NCI-H774 (cell line): ENCODE measurements around the gene TUBD1.
A peak's percentile ranks its signal among the peaks of the same experiment; 100 is the strongest.
"Not testable (repeated sequence)": the region's sequence is repeated elsewhere in the genome, so short reads cannot be mapped to it uniquely, and the experiment has no call there.

Source experiments
- DNase-seq: peaks from one replicate; lab custom pipeline; 2025; lab: John Stamatoyannopoulos, UW

TUBD1 gene

GRCh38 chr17:59844884-59845594 is 47.7 kb downstream of the TUBD1 start:
- no peak for DNase-seq

- DNase-seq = no peak
These were observed 49.7 kb downstream of the TUBD1 start for GRCh38 chr17:59842901-59843652.

GRCh38 chr17:59841882-59842263 is 50.9 kb downstream of the TUBD1 start:
- not testable (repeated sequence) for DNase-seq

- not testable (repeated sequence) for DNase-seq
These were observed 51.5 kb downstream of the TUBD1 start for GRCh38 chr17:59841091-59841881.

- no peak for DNase-seq
These were observed 52.2 kb downstream of the TUBD1 start for GRCh38 chr17:59840329-59841090.

GRCh38 chr17:59839651-59840328 is 53.0 kb downstream of the TUBD1 start:
- DNase-seq = no peak

- no peak for DNase-seq
These were observed 54.5 kb downstream of the TUBD1 start for GRCh38 chr17:59838052-59838916.

- peak; percentile 97 for DNase-seq
These were observed 55.3 kb downstream of the TUBD1 start for GRCh38 chr17:59837308-59838051.

- DNase-seq = no peak
These were observed 59.8 kb downstream of the TUBD1 start for GRCh38 chr17:59832883-59833379.

GRCh38 chr17:59830846-59831486 is 61.8 kb downstream of the TUBD1 start:
- DNase-seq = no peak

GRCh38 chr17:59830007-59830630 is 62.6 kb downstream of the TUBD1 start:
- DNase-seq = no peak

GRCh38 chr17:59829217-59830006 is 63.3 kb downstream of the TUBD1 start:
- peak; percentile 80 for DNase-seq

GRCh38 chr17:59828819-59829216 is 63.9 kb downstream of the TUBD1 start:
- not testable (repeated sequence) for DNase-seq

- no peak for DNase-seq
These were observed 64.3 kb downstream of the TUBD1 start for GRCh38 chr17:59828478-59828760.

GRCh38 chr17:59827721-59828477 is 64.8 kb downstream of the TUBD1 start:
- no peak for DNase-seq

GRCh38 chr17:59826706-59827453 is 65.9 kb downstream of the TUBD1 start:
- no peak for DNase-seq
